Activated T-helper 2 cell treated with anti-CD3 and anti-CD28 coated beads, Interferon-gamma antibody, Interleukin-2, Interleukin-4, amounts not matched to agents 10 μg/mL and 5 μg/mL and 100 μg/mL, durations not matched to agents 14 hours and 24 hours and 36 hours (primary cell): ENCODE measurements around the gene CDC25B. TPM values are rescaled to one million over a fixed set of nuclear protein-coding genes. Genes with fewer than 3 reads are reported as not detected.
A peak's percentile ranks its signal among the peaks of the same experiment; 100 is the strongest.
"Not testable (repeated sequence)": the region's sequence is repeated elsewhere in the genome, so short reads cannot be mapped to it uniquely, and the experiment has no call there.

Experiments used
- DNase-seq: peaks from one replicate; pipeline ENCODE4 v3.0.0; 2021; ENCODE audit warnings: low spot score
- H3K27ac Mint-ChIP-seq: one replicate; pipeline ENCODE4 v1.8.0; 2021; ENCODE audit warnings: mixed read lengths
- H3K27me3 Mint-ChIP-seq: one replicate; pipeline ENCODE4 v1.8.0; 2021; ENCODE audit warnings: low read depth, mixed read lengths
- H3K36me3 Mint-ChIP-seq: one replicate; pipeline ENCODE4 v1.8.0; 2021; ENCODE audit warnings: low read depth, mixed read lengths
- H3K4me1 Mint-ChIP-seq: one replicate; pipeline ENCODE4 v1.8.0; 2021; ENCODE audit warnings: low read depth, mixed read lengths
- H3K4me3 Mint-ChIP-seq: one replicate; pipeline ENCODE4 v1.8.0; 2021; ENCODE audit warnings: low read depth, mild to moderate bottlenecking, moderate library complexity, mixed read lengths
- H3K9me3 Mint-ChIP-seq: one replicate; pipeline ENCODE4 v1.8.0; 2021; ENCODE audit warnings: mixed read lengths
- intact Hi-C: fragments of 100-400 bp; cut with micrococcal nuclease; formaldehyde crosslinking; loops from one replicate; pipeline ENCODE4 v1.15.1; 2023
- total RNA-seq: library from RNA; stranded (reverse); gene quantifications from 2 replicates; pipeline ENCODE4 v1.2.3, GENCODE V29; 2022

CDC25B gene
- total RNA-seq, 1 donor from 2014 or later, result 101 TPM

DNA sequence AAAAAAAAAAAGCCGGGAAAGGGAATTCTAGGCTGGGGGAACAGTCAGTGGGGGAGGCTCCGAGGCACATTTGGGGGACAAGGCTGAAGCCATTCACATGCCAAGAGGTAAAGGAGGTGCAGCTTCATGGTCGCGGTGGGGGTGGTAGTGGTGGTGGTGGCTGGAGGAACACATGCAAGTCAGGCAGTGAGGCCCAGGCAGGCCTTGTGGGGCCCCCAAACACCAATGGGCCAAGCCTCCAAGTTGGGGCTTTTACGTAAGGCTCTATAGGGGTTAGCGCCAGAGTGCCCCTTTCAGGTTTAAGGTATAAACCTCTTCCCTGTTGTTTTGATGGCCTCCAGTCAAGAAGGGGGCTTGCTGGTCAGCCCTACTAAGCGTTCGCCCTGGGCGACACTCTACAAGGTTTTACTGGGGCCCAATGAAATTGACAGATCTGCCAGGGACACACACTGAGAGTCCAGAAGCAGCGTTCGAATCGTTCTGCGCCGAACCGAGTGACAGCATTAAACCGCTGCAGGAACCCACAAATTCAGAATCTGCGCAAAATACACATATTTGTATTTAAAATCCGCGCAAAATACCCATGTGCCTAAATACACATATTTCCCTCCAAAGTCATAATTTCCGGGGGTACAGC lies 23.4 kb downstream of the CDC25B start:
- Mint-ChIP-seq H3K36me3 (peaks cover 13% of the 10 kb centered on the region), H3K4me3 (peak overlapping the region; percentile 78), H3K27ac (peak overlapping the region; percentile 87), H3K4me1 (peaks cover 34% of the 10 kb centered on the region), H3K9me3 (no peaks in the 10 kb centered on the region), H3K27me3 (no peaks in the 10 kb centered on the region)
- intact Hi-C loops, result loop anchor here (1.0 to 10.0 kb wide), 7 partner anchors 8 to 265 kb away; partner anchors contain the start of genes CDC25B, CENPB, MAVS and PANK2
- no peak for DNase-seq

DNA sequence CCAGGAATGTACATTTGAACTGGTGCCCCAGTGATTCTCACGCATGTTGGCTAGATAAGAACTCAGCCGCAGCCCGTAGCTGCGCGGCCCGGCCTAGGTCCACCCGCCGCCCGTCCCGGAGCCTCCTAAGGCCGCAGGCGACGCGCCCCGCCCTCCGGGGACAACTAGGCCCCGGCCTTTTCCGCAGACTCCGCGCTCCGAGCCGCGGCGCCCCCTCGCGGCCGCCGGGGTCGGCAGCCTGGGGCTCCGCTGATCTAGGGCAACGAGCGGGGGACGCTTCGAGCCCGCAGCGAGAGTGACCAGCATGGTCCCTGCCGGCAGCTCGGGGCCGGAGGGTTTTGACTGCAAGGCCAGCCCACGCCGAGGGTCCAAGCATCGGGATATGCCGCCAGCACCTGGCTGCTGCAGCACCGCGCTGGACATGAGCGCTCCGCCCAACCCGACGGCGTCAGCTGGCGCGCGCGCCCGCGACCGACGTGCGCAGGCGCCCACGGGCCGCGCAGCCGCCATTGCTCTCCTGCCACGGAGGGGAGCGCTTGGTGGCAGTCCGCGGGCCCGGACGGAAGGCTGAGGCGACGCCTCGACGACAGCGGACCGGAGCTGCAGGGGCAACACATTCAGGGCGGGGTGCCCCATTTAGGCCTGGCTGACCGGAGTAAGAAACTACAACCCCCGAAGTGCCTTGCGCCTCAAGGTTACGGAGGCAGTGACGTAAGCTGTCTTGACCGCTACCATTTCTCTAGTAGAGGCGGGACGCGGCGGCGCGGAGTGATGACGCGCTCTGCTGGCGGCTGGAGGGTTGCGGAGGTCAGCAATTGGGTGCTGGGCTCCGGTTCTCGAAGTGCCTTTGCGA lies 24.2 kb downstream of the CDC25B start, which contains the start of gene AP5S1:
AP5S1 (plus strand) TSS at position 500 of the 853 bp plus-strand sequence. CDS start 1,571 bp downstream, outside the sequence.
- peak; percentile 91 for DNase-seq
- Mint-ChIP-seq H3K27ac (peak within 1 kb of the TSS; percentile 94), H3K27me3 (no peaks in the 10 kb centered on the region), H3K4me3 (peak within 1 kb of the TSS; percentile 89), H3K9me3 (no peaks in the 10 kb centered on the region), H3K4me1 (peaks cover 32% of the 10 kb centered on the region), H3K36me3 (peaks cover 19% of the 10 kb centered on the region)
- intact Hi-C loops, result loop anchor here (1.0 kb wide), 6 partner anchors 9 to 69 kb away; partner anchors contain the start of genes CDC25B, CENPB, MAVS and PANK2

DNA sequence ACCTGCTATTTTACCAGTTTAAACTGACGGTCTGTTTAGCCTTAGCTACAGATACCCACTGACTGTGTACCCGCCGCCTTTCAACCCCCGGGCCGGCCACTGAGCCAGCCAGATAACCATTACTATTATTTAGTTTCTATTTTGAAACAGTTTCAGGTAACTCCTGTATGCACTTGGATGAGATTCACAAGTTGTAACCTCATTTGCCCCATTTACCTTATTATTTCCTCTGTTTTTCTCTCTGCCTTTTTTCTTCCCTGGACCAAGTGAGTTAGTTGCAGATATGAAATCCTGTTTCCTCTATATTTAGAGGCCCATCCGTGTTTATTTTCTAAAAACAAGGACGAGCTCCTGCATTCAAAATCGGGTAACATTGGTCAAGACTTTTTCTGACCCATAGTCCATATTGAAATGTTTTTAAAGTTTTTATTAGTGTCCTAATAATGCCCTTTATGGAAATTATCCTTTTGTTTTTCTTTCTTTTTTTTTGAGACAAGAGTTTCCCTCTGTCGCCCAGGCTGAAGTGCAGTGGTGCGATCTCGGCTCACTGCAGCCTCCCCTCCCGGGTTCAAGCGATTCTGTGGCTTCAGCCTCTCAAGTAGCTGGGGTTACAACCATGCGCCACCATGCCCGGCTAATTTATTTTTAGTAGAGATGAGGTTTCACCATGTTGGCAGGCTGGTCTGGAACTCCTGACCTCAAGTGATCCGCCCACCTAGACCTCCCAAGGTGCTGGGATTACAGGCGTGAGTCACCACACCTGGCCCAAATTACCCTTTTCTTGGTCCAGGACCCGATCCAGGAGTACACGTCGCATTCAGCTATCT lies 25.0 kb downstream of the CDC25B start:
- H3K9me3 Mint-ChIP-seq, result no peaks in the 10 kb centered on the region
- no peaks in the 10 kb centered on the region for H3K27me3 Mint-ChIP-seq
- intact Hi-C loops, result loop anchor here (1.0 kb wide), 6 partner anchors 10 to 68 kb away; partner anchors contain the start of genes CDC25B, CENPB, MAVS and PANK2
- DNase-seq, result no peak
- H3K4me1 Mint-ChIP-seq, result peaks cover 25% of the 10 kb centered on the region
- peaks cover 21% of the 10 kb centered on the region for H3K36me3 Mint-ChIP-seq
- peak overlapping the region; percentile 89 for H3K4me3 Mint-ChIP-seq
- H3K27ac Mint-ChIP-seq, result peak overlapping the region; percentile 94

DNA sequence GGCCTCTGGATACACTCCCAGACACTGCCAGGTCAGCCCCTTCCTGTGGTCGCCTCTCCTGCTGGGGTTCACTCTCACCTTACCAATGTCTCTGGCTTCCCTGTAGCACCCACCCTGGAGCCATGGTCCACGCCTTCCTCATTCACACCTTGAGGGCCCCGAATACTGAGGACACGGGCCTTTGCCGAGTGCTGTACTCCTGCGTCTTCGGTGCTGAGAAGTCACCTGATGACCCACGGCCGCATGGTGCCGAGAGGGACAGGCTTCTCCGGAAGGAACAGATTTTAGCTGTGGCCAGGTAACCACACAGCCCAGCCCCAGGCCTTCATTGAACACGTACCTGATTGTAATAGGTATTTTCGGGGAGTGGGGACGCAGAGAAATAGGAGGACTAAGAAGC lies 25.9 kb downstream of the CDC25B start:
- Mint-ChIP-seq H3K27ac (peak overlapping the region; percentile 94), H3K36me3 (peaks cover 25% of the 10 kb centered on the region), H3K4me1 (peaks cover 18% of the 10 kb centered on the region), H3K9me3 (no peaks in the 10 kb centered on the region), H3K4me3 (peak overlapping the region; percentile 89), H3K27me3 (no peaks in the 10 kb centered on the region)
- no peak for DNase-seq
- intact Hi-C loops, result no loop called here

DNA sequence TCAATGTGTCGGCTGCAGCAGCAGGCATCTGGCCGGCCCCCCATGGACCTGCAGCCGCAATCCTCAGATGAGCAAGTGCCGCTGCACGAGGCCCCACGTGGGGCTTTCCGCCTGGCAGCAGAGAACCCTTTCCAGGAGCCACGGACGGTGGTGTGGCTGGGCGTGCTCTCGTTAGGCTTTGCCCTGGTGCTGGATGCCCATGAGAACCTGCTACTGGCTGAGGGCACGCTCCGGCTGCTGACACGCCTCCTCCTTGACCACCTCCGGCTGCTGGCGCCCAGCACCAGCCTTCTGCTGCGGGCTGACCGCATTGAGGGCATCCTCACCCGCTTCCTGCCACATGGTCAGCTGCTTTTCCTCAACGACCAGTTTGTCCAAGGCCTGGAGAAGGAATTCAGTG lies 27.8 kb downstream of the CDC25B start:
- intact Hi-C loops, result no loop called here
- H3K4me1 Mint-ChIP-seq, result peaks cover 12% of the 10 kb centered on the region
- no peaks in the 10 kb centered on the region for H3K9me3 Mint-ChIP-seq
- H3K27ac Mint-ChIP-seq, result no peak overlapping the region
- DNase-seq, result no peak
- H3K4me3 Mint-ChIP-seq, result no peak overlapping the region
- H3K27me3 Mint-ChIP-seq, result no peaks in the 10 kb centered on the region
- H3K36me3 Mint-ChIP-seq, result peaks cover 26% of the 10 kb centered on the region

DNA sequence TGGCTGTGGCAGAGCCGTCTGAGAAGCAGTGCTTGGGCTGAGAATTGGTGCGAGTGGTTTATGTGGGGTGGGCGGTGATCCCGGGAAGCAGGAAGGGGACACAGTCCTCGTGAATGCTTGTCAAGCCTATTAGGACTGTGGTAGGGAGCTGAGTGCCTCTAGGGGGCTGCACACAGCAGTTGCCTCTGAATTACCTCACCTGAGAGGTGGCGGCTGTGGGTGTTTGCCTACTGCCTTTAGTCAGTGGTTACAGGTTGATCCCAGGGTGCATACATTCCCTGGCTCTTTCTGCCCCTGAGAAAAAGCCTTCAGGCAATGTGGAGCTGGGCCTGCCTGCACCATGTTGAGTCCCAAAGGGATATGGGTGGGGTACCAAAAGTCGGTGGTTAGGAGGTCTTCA lies 29.4 kb downstream of the CDC25B start:
- no peaks in the 10 kb centered on the region for H3K9me3 Mint-ChIP-seq
- H3K4me3 Mint-ChIP-seq, result no peak overlapping the region
- H3K4me1 Mint-ChIP-seq, result peaks cover 5% of the 10 kb centered on the region
- H3K36me3 Mint-ChIP-seq, result peaks cover 26% of the 10 kb centered on the region
- intact Hi-C loops, result no loop called here
- no peaks in the 10 kb centered on the region for H3K27me3 Mint-ChIP-seq
- H3K27ac Mint-ChIP-seq, result no peak overlapping the region
- no peak for DNase-seq

DNA sequence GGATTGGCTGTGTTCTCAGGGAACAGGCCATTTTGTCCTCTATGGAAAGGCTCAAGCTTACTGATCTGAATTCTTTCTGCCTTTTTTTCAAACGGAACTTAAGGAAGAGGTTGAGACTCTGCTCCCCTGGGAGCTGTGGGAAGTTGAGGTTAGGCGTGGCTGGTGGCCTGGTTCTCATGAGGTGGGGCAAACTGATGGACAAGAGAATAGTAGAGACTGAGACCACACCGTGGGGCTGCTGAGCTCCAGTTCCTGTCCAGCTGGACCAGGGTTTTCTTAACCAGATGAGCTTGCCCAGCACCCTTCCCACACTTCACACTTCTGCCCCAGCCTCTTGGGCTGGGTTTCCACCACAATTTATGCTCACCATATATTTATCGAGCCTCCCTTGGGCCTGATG lies 30.3 kb downstream of the CDC25B start:
- Mint-ChIP-seq H3K4me3 (no peak overlapping the region), H3K27me3 (no peaks in the 10 kb centered on the region), H3K9me3 (no peaks in the 10 kb centered on the region), H3K36me3 (peaks cover 26% of the 10 kb centered on the region), H3K4me1 (peaks cover 5% of the 10 kb centered on the region), H3K27ac (no peak overlapping the region)
- no peak for DNase-seq
- intact Hi-C loops, result no loop called here

DNA sequence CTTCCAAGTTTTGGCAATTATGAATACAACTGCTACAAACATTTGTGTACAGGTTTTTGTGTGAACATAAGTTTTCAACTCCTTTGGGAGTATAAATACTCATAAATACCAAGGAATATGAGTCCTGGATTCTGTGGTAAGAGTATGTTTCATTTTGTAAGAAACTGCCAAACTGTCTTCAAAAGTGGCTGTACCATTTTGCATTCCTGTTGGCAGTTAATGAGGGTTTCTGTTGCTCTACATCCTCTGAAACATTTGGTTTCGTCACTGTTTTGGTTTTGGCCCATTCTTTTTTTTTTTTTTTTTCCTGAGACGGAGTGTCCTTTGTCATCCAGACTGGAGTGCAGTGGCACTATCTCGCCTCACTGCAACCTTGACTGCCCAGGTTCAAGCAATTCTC lies 32.7 kb downstream of the CDC25B start:
- Mint-ChIP-seq H3K4me1 (no peaks in the 10 kb centered on the region), H3K27me3 (no peaks in the 10 kb centered on the region), H3K36me3 (peaks cover 13% of the 10 kb centered on the region), H3K27ac (no peak overlapping the region), H3K4me3 (no peak overlapping the region), H3K9me3 (no peaks in the 10 kb centered on the region)
- intact Hi-C loops, result no loop called here
- no peak for DNase-seq

DNA sequence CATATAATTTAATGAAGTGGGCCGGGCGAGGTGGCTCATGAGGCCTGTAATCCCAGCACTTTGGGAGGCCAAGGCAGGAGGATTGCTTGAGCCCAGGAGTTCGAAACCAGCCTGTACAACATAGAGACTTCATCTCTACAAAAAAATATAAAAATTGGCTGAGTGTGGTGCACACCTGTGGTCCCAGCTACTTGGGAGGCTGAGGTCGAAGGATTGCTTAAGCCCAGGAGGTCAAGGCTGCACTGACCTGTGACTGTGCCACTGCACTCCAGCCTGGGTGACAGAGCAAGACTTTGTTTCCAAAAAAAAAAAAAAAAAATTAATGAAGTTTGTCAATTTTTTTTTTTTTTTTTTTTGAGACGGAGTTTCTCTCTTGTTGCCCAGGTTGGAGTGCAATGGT lies 33.8 kb downstream of the CDC25B start:
- H3K4me3 Mint-ChIP-seq, H3K9me3 Mint-ChIP-seq, H3K27me3 Mint-ChIP-seq, H3K27ac Mint-ChIP-seq, intact Hi-C loops, H3K4me1 Mint-ChIP-seq, DNase-seq: not testable (repeated sequence)
- peaks cover 12% of the 10 kb centered on the region for H3K36me3 Mint-ChIP-seq

DNA sequence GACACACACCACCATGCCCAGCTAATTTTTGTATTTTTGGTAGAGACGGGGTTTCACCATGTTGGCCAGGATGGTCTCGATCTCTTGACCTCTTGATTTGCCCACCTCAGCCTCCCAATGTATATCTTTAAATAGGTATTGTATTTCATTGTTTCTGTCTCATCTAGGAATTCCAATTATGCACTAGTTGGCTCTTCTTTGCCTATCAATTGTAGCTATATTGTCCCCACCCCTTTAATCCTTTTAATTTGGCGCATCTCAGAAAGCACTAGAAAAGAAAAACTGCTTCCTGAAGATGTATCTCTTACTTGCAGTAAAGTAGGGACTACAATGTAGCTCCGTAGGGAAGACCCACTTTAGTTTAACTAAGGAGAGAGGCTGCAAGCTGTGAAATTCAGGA lies 40.0 kb downstream of the CDC25B start:
- Mint-ChIP-seq H3K4me1 (peaks cover 11% of the 10 kb centered on the region), H3K27me3 (no peaks in the 10 kb centered on the region), H3K36me3 (no peaks in the 10 kb centered on the region), H3K9me3 (no peaks in the 10 kb centered on the region), H3K27ac (no peak overlapping the region), H3K4me3 (no peak overlapping the region)
- DNase-seq, result no peak
- intact Hi-C loops, result no loop called here

DNA sequence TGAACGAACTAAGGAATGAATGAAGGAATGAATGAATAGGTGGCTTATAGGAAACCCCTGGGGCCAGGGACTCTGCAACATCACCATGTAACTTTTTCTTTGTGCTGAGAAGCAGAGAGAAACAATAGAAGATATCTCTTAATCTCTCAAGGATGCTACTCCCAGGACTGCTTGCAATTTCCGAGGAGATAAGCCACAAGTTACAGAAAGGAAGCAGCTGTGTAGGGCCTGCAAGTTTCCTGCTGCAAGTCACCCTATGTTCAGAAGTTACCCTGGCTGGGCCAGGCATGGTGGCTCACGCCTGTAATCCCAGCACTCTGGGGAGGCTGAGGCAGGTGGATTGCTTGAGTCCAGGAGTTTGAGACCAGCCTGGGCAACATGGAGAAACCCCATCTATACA lies 43.2 kb downstream of the CDC25B start:
- Mint-ChIP-seq H3K27me3 (no peaks in the 10 kb centered on the region), H3K9me3 (no peaks in the 10 kb centered on the region), H3K27ac (no peak overlapping the region), H3K36me3 (no peaks in the 10 kb centered on the region), H3K4me3 (no peak overlapping the region), H3K4me1 (peaks cover 11% of the 10 kb centered on the region)
- intact Hi-C loops, result no loop called here
- no peak for DNase-seq

DNA sequence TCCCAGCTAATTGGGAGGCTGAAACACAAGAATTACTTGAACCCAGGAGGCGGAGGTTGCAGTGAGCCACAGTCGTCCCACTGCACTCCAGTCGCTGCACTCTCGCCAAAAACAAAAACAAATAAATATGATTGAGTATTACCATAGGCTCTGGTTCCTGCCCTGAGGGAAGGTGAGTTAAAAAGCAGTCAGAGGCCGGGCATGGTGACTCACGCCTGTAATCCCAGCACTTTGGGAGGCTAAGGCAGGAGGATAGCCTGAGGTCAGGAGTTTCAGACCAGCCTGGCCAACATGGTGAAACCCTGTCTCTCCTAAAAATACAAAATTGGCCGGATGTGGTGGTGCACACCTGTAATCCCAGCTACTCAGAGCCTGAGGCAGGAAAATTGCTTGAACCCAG lies 44.1 kb downstream of the CDC25B start:
- H3K9me3 Mint-ChIP-seq, H3K36me3 Mint-ChIP-seq, H3K27ac Mint-ChIP-seq, intact Hi-C loops, DNase-seq, H3K4me3 Mint-ChIP-seq, H3K27me3 Mint-ChIP-seq: not testable (repeated sequence)
- H3K4me1 Mint-ChIP-seq, result peaks cover 11% of the 10 kb centered on the region
